Stimulated activated CD8-positive, alpha-beta memory T cell treated with anti-CD3 and anti-CD28 coated beads, Interleukin-7, amount 100 ng/mL, for 48 hours (primary cell): ENCODE measurements around the gene RIOX2.

ENCODE experiments used
- DNase-seq, 2 donors: peaks; one replicate each; pipeline ENCODE4 v3.0.0-alpha.2; 2020; ENCODE audit warnings: low read depth in 1 of 2; ENCODE audit errors: extremely low read depth in 1 of 2

The RIOX2 gene

DNA sequence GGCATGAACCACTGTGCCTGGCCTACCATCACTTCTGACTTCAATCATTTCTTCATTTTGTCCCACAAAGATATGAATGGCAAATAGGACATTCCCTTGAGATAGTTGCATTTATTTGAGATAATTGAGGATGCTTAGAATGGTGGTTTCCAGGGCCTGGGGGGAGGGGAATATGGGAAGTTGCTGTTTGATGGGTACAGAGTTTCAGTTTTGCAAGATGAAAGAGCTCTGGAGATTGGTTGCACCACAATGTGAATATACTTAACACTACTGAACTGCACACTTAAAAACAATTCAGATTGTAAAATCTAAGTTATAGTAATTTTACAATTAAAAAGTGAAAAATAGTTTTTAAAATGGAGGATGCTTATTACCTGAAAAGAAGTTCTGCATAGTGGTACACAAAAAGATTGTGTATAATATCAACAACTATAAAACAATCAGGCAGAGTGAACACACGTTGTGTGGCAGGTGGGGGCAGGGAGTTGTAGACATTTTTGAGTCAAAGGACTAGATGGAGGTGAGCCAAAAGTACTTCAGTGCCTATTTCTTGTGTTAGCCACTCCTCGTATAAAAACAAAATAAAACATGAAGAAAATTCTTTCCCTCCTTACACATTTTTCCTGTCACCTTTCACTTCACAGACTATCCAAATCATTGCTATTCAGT is 18.5 kb upstream of the RIOX2 start:
- no peak for DNase-seq

DNA sequence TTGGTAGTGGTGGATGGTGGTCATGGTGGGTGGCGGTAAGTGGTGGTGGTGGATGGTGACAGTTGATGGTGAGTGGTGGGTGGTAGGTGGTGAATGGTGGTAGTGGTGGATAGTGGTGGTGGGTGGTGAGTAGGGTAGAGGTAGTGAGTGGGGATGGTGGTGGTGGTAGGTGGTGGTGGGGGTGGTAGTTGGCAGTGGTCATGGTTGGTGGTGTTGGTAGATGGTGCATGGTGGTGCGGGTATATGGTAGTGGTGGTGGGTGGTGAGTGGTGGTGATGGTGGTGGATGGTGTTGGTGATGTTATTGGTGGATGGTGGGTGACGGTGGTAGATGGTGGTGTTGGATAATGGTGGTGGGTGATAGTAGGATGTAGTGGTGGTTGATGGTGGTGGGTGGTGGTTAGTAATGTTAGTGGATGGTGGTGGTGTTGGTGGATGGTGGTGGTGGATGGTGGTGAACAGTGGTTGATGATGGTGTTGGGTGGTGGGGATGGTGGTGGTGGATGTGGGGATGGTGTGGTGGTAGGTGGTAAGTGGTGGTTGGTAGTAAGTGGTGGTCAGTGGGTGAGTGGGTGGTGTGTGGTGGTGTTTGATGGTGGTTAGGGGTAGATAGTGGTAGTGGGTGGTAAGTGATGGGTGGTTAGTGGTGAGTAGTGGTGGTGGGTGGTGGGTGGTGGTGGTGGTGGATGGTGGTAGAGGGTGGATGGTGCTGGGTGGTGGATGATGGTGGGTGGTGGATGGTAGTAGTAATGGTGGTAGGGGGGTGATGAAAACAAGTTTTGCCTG is 16.7 kb upstream of the RIOX2 start:
- DNase-seq, result no peak

DNA sequence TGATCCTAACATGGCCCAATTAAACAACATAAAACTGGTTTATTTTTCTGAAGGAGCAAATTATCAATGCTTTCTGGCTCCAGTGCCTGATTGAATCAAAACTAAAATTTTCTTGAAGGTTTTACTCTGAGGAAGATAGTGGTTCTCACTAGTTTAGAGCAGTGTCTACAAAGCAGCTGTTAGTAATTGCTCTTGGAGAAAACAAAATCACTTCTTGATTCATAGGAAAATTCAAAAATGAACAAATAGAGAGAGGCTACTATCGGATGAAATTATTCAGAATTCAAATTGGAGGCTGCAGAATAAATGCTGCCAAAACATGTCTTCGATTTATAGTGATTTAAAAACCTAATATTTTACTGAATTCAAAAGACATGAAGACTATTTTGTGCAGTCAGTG is 15.1 kb upstream of the RIOX2 start:
- no peak for DNase-seq

DNA sequence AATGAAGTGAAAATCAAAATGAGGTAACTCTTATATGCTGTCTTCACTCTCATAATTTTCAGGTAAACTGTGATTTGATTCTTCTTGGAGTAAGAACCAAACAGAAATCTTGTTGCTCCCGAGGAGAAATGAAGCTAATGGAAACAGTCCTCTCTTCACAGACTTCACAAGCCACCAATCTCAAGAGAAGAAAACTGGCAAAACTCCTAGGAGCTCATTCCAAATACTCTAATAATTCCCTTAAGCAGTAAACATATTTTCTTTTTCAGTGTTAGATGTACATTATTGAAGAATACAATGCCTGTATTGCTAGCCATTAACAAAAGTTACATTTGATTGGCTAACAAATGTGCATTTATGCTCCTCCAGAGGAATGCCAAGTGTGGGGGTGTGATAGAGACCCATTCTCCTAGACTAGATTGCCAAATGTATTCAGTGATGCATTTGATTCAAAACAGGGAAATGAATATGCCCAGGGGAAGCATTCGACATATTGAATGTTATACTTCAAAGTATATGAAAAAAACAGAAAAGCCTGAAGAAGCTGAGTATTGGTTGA is 11.8 kb upstream of the RIOX2 start:
- DNase-seq, result no peak

DNA sequence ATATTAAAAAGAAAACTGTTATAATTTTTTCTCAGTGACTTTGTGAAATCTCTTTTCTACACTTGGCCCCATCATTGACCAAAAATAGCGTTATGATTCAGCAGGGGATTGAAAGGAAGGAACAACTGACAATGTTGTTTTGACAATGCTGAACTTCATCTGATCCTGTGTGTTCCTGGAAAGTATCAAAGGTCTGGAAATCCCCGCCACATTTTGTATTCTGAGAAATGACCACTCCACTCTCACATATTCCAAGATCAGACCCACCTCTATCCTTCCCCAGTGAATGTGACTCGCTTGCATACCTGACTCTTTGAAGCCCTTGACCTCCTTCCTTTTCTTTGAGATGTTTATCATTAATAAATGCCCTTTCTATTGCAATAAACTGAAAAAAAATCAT is 9.7 kb upstream of the RIOX2 start:
- DNase-seq, result no peak

DNA sequence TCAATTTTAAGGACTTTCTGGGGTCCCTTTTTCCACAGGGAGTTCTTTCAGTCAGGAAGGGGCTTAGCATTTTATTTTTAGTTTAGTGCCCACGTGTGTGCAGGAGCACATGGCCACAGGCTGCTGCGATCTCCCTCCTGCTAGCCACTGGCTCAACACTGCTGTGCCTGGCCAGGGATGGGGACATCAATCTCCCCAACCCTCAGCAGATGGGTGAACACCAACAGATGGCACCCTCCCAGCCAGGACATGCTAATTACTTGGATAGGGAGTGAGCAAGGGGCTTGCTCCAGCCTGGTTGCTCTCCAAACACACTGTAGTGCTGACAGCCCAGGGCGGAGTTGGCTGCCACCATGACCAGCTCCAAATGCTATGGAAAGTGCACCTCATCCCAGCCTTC is 7.4 kb upstream of the RIOX2 start:
- DNase-seq, result no peak

DNA sequence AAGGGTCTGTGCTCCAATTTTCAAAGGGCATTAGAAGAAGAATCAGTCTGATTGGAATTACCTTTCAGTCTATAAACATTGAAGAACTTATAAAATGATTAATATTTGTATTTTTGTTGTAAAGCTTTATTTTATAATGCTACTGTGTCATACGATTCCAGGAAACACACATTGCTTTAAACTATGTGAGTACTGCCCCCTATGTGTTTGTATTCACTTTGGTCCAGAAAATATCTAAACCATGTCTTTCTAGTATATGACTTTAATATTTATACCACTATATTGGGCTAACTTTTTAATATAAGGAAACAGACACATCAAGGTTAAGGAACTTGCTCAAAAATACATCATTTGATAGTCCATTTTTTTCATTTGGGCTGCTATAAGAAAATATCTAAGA is 3.2 kb upstream of the RIOX2 start:
- DNase-seq, result no peak

DNA sequence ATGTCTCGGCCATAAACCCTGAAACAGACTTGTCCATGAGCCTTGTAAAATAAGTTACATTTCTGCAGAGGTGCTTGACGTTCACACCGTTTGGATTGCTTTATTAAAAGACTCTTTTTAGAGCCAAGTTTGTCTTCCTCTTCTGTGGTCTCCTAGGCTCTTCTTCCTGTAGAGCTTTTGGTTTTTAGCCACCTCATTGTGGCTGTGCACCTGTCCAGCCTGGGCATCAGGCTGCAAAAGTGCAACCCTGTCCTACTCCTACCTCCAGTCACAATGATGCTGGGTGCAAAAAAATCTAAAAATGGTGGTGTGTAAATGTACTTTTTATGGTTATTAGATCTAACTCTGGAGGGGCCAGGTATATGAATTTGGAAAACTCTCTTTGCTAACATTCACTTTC is 2.8 kb upstream of the RIOX2 start:
- DNase-seq, result no peak

DNA sequence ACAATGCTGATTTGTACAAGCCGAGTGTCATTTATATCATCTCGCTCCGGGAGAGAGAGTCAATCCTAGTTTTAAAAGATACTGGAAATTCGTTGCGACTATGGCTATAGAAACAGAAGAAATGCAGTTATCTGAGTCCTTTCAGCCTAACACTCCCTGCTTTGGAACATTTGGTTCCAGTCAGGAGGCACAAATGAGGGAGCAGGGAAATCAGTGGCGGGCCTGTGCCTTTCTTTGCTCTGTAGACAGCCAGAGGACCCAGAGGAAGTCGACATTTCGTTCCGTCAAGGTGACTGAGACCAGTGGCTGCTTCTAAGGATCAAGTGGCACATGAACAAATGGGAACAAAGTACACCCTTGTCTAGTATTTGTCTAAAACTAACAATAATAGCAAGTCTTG is 745 bp upstream of the RIOX2 start:
- DNase-seq, result no peak

DNA sequence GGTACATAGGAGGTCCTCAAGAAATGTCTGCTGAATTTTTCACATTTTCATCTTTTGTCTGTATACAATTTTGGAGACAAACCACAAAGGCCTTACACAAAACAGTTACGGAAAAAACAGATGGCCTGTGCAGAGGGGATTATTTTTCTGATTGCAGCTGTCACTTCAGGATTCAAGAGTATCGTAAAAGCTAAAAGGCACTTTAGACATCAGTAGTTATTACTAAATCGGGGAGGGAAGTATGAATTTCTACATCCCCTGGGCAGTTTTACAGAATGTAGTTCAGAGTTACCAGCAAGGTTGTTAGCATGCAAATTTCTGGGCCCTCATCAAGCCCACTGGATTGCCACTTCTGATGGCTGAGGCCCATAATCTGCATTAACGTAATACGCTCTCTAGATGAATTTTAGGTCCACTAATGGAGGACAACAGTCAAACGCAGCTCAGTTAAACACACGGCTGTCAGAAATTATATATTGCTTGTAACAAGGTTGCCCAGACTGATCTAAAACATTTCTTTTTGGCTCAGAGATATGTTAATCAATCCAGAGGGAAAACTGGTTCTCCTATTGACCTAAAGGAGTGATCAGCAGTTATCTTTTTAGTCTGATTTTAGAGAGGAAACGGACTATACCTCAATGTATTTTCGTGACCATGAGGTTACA is 1.1 kb downstream of the RIOX2 start:
- DNase-seq, result no peak

DNA sequence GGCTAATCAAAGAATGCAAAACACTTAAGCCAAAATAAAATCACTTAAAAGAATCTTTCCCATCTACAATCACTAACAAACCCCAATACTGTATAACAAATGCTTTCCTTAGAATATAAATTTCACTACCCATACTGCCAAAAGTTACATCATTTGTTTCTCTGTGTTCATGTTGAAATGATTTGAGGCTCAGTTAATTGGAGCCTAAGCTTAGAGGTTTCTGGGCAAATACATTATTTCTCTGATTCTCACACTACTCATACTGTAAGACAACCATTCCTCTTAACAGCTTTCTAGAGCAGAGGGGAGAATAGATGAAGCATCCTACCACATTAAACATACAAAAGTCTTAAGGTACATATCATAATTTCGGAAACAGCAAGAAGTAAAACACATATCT is 2.1 kb downstream of the RIOX2 start:
- no peak for DNase-seq

DNA sequence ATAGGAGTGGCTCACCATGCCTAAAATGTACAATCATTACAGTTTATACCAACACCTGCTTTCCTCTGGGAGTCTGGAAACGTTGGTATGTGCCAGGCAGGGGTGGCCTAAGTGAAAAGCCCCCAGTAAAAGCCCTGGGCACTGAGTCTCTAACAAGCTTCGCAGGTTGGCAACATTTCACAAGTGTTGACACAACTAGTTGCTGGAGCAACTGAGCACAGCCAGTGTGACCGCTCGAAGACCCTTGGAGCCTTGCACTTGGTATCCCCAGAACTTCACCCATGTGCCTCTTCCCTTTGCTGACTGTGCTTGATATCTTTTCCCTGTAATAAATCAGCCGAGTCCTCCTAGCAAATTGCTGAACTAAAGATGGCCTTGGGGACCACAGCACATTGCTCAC is 2.7 kb downstream of the RIOX2 start:
- no peak for DNase-seq

DNA sequence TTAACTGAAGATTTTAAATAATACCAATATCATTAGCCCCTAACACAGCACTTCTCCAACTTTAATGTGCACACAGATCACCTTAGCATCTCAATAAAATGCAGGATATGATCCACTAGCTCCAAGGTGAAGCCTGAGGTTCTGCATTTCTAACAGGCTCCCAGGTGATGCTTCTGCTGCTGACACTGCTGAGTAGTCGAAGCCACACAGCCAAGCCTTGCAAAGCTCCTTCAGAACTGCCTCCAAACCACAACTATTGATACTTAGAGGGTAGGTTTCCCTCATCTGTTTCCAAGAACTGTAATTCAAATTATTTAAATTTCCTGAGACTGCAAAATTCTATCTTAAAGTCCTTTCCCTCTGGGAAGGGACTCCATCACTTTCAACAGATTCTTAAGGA is 3.9 kb downstream of the RIOX2 start:
- DNase-seq, result no peak

DNA sequence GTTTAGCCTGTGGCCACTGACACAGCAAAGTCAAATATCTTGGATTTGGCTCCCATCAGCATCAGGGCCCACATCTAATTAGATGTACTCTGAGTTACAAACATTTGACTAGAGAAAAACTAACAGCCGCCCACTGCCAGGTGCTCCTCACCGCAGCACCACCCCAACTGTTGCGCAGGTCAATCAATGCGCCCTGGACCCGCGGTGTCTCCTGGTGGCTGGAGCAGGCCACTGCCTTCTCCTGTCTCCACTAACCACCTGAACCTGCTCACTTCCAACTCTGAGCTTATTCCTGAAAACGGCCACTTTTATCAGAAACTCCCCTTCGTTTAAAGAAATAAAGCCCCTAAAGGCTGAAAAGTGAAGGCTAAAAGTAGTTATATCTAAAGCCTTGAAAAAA is 4.3 kb downstream of the RIOX2 start:
- no peak for DNase-seq

DNA sequence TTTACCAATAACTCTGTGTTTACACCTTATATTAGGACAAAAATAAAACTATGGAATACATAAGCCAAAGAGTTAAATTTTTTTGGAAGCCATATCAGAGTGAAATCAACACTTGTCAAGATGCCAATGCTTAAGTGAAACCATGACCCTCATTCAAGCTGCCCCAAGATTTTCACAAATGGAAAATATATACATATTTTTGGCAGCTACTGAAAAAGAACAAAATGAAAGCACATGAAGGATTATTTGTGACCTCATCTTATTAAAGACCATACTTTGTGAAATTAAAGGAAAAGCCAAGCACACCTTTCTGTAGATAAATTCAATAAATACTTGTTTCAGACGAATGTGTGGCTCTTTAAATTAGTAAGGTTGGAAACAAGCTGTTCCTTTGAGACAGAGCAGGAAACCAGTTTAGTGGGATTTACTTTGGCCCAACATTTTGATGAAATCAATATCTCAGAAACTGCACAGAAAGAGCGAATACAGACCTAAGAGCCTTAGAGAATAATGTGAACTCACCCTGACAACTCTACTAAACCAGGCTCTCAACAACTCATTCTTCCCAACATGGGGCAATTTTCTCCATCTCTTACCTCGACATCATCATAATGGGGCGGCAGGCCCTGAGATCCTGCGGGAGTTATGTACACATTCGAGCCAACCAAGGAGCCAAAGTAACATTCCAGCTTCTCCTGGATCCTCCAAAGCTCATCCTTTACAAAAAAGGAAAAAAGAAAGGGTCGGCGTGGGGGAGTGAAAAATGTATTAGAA is 11.1 kb downstream of the RIOX2 start:
- no peak for DNase-seq

DNA sequence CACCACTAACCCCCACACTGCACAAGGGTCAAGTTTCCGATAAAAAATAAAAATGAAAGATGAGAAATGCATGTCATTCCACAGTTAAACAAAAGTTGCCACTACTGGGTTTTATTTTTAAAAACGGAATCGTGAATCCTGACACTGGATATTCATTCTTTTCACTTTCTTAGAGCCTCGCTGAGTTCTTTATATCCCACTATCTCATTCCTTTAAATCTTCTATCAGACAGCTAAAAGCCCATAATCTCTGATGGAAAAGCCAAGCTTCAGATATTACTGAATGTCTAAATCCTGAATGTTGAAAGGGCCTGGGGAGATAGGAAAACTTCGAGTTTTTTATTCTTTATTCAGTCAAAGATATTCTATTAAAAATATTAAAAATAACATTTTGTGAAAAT is 11.7 kb downstream of the RIOX2 start:
- no peak for DNase-seq

DNA sequence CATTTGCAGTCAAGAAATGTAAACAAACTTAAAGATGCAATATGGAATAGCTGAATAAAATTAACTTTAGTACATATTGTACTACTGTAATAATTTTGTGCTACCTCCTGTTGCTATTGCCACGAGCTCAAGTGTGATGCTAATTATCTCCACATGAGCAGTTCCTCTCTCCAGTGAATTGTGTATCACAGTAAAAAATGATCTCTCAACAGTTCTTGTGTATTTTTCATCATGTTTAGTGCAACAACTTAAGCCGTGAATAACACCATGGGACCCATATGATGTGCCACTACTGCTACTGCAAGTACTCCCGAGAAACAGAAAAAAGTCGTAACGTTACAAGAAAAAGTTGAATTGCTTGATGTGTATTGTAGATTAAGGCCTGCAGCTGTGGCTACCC is 12.4 kb downstream of the RIOX2 start:
- DNase-seq, result no peak

DNA sequence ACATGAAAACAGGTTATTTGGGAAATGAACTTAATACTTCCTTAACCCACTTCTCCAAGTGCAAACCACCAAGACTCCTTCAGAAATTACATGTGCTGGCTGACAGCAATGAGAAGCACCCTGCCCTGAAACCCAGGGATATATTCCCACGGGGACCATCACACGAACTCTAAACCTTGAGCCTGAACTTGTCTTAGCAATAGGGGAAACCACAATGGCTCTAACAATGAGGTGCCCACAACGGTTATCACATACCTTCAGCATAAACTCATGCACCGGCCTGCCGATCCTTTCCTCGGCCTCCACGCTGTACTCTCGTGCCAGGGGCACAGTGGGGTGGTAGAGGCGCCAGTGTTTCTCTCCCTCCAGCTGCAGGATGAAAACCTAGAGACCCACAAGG is 13.4 kb downstream of the RIOX2 start:
- no peak for DNase-seq

DNA sequence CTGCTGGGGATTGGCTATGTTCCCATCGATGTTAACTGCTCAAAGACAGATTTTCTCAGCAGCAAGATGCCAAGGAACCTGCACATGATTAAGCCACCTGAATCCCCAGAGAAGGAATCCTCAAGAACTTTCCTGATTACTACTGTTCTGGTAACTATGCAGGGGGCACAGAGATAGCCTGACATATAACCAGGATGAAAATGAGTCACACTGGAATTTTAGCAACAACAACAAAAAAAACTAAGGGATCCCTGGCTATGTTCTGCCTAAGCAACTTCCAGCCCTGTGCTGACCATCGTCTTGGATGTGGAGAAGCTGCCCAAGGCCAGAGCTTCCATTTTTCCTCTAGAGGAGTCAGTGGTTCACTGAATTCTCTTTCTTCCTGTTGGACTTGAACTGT is 13.8 kb downstream of the RIOX2 start:
- DNase-seq, result no peak

DNA sequence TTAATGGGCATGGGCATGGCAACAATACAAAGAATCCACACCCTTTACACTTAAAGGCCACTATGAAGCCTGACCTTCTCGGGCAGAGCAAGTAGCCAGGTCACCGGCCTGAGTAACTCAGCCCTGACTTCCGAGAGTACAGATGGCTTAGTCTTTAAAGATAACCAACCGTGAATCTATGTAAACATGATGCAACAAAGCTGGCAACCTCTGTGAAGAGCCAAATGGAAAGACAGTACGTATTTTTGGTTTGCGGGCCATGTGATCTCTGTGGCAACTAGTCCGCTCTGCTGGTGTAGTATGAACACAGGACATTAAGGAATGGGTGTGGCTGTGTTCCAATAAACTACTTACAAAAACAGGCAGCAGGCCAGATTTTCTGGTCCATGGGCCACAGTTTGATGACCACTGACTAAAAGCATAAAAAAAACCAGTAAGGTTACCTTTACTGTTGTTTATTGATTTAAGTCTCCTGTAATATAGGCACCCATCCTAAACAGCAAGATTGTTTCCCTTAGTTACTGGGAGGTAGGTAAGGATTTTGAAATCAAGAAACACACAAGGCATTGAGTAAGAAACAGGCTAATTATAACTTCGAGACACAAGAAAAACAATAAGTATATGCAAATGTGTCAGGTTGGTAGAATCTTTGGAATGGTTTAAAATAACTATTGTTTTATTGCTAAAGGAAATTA is 14.5 kb downstream of the RIOX2 start:
- no peak for DNase-seq

DNA sequence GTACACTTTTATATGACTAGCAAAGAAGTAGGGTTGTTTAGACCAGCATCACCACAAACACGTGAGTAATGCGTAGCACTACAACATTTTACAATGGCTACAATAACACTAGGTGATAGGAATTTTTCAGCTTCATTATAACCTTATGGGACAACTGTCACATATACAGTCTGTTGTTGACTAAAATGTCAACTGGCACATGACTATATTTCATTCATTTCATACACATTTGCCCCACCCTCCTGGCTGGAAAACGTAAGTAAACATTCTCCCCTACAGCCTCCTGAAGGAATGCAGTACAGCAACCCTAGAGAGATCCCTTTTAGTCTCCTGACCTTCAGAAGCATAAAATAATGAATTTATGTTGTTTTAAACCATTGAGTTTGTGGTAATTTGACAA is 16.2 kb downstream of the RIOX2 start:
- DNase-seq, result no peak
